Erythroblast (primary cell): Measurements from ENCODE around the gene TAF1C.

Experiments used
- GATA1 ChIP-seq: IDR thresholded peaks from 2 replicates; pipeline ENCODE4 v1.6.1; 2011; ENCODE audit warnings: low read depth, mild to moderate bottlenecking, control low read depth, low read length, moderate library complexity
- POLR2A ChIP-seq: IDR thresholded peaks from 2 replicates; pipeline ENCODE4 v1.6.1; 2011; ENCODE audit warnings: mild to moderate bottlenecking, low read length

- TF ChIP-seq POLR2A (no peak), GATA1 (no peak)
These were observed 45.2 kb upstream of the TAF1C start for GRCh38 chr16:84232060-84232459.
